Calu3 (cell line): ENCODE measurements around the gene CRIP2. TPM values are rescaled to one million over a fixed set of nuclear protein-coding genes. Genes with fewer than 3 reads are reported as not detected.

Source experiments
- BruUV-seq: library from RNA; stranded (reverse); fragments of 400-500 nt; replicated peaks from 2 replicates; lab custom pipeline; 2021; lab: Mats Ljungman, UMichigan
- CTCF ChIA-PET: fragments of 300-600 bp; sonication (Branson Sonifier 250); formaldehyde crosslinking; loops from one replicate; lab custom pipeline; 2022; ENCODE audit warnings: antibody characterized with exemption; lab: Charles Lee
- DNase-seq: peaks from one replicate; pipeline ENCODE4 v3.0.0; 2022
- H3K27ac Mint-ChIP-seq: one replicate; pipeline ENCODE4 v1.8.0; 2022; ENCODE audit warnings: mixed read lengths; ENCODE audit not compliant: unreplicated experiment
- H3K27me3 Mint-ChIP-seq: one replicate; pipeline ENCODE4 v1.8.0; 2022; ENCODE audit warnings: mixed read lengths; ENCODE audit not compliant: unreplicated experiment
- H3K36me3 Mint-ChIP-seq: one replicate; pipeline ENCODE4 v1.8.0; 2022; ENCODE audit warnings: mild to moderate bottlenecking, moderate library complexity, mixed read lengths; ENCODE audit not compliant: insufficient read depth, unreplicated experiment
- H3K4me1 Mint-ChIP-seq: one replicate; pipeline ENCODE4 v1.8.0; 2022; ENCODE audit warnings: mild to moderate bottlenecking, low read depth, mixed read lengths; ENCODE audit not compliant: unreplicated experiment
- H3K4me3 Mint-ChIP-seq: one replicate; pipeline ENCODE4 v1.8.0; 2022; ENCODE audit warnings: mild to moderate bottlenecking, low read depth, moderate library complexity, mixed read lengths; ENCODE audit not compliant: unreplicated experiment
- H3K9me3 Mint-ChIP-seq: one replicate; pipeline ENCODE4 v1.8.0; 2022; ENCODE audit warnings: low read depth, mixed read lengths; ENCODE audit not compliant: unreplicated experiment
- CTCF ChIP-seq: fragments of 200-600 bp; IDR thresholded peaks from one replicate; pipeline ENCODE4 v1.8.0; 2022; ENCODE audit warnings: antibody characterized with exemption; ENCODE audit not compliant: unreplicated experiment
- intact Hi-C: fragments of 100-400 bp; cut with micrococcal nuclease; formaldehyde crosslinking; loops from one replicate; pipeline ENCODE4 v1.10.0; 2022; ENCODE audit not compliant: unreplicated experiment
- total RNA-seq: library from RNA; stranded (reverse); gene quantifications from 2 replicates; pipeline ENCODE4 v1.2.3, GENCODE V29; 2022

CRIP2 gene
- total RNA-seq, 1 experiment from 2014 or later: 70.1 TPM

GRCh38 chr14:105486163-105486973 is 11.7 kb downstream of the CRIP2 start, which contains the start of gene CRIP1:
Gene CRIP1 (plus strand): TSS chr14:105486886. CDS start chr14:105487260, 374 bp downstream.
- Mint-ChIP-seq H3K27ac (no peak within 1 kb of the TSS), H3K4me1 (peaks cover 23% of the 10 kb centered on the region), H3K4me3 (peak within 1 kb of the TSS; percentile 44), H3K27me3 (no peaks in the 10 kb centered on the region), H3K9me3 (no peaks in the 10 kb centered on the region), H3K36me3 (peaks cover 42% of the 10 kb centered on the region)
- TF ChIP-seq CTCF: no peak
- CTCF ChIA-PET: no interaction called here
- no peak for DNase-seq
- intact Hi-C loops: no loop called here
- BruUV-seq: no TSS peak

DNA sequence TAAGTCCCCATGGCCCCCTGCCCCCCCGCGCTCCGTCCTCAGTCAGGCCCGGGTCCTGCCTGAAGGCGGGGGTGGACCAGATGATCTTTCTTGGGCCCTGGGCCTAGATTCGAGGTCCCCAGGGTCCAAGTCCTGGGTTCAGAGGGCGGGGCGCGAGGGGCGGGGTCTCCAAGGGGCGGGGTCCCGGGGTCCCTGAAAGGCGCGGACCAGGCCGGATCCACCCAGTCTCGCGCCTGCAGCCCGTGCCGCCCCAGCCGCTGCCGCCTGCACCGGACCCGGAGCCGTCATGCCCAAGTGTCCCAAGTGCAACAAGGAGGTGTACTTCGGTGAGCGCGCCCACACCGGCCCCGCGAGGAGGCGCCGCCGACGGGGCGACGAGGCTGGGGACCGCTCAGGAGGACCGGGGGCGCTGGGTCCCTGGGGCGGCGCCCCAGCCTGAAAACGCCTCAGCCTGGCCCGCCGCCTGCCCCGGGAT is 12.4 kb downstream of the CRIP2 start:
- no peak overlapping the region for H3K27ac Mint-ChIP-seq
- peaks cover 42% of the 10 kb centered on the region for H3K36me3 Mint-ChIP-seq
- no peaks in the 10 kb centered on the region for H3K27me3 Mint-ChIP-seq
- H3K9me3 Mint-ChIP-seq: no peaks in the 10 kb centered on the region
- TF ChIP-seq CTCF: no peak
- DNase-seq: no peak
- intact Hi-C loops: no loop called here
- H3K4me3 Mint-ChIP-seq: peak overlapping the region; percentile 34
- no TSS peak for BruUV-seq
- CTCF ChIA-PET: no interaction called here
- H3K4me1 Mint-ChIP-seq: peaks cover 25% of the 10 kb centered on the region

- H3K27me3 Mint-ChIP-seq: no peaks in the 10 kb centered on the region
- peak overlapping the region; percentile 34 for H3K4me3 Mint-ChIP-seq
- no peaks in the 10 kb centered on the region for H3K9me3 Mint-ChIP-seq
- intact Hi-C loops: no loop called here
- H3K4me1 Mint-ChIP-seq: peaks cover 22% of the 10 kb centered on the region
- no peak for TF ChIP-seq CTCF
- H3K36me3 Mint-ChIP-seq: peaks cover 39% of the 10 kb centered on the region
- no peak for DNase-seq
- BruUV-seq: no TSS peak
- H3K27ac Mint-ChIP-seq: no peak overlapping the region
- CTCF ChIA-PET: no interaction called here
Observed at GRCh38 chr14:105487449-105487985, 12.9 kb downstream of the CRIP2 start.

- no peaks in the 10 kb centered on the region for H3K27me3 Mint-ChIP-seq
- H3K27ac Mint-ChIP-seq: no peak overlapping the region
- BruUV-seq: no TSS peak
- peaks cover 36% of the 10 kb centered on the region for H3K36me3 Mint-ChIP-seq
- DNase-seq: no peak
- H3K9me3 Mint-ChIP-seq: no peaks in the 10 kb centered on the region
- peak overlapping the region; percentile 34 for H3K4me3 Mint-ChIP-seq
- CTCF ChIA-PET: interaction anchor here (3.6 kb wide), 1 partner anchor 7 kb away, joined by 43 read pairs; no protein-coding TSS in a partner anchor
- intact Hi-C loops: no loop called here
- no peak for TF ChIP-seq CTCF
- H3K4me1 Mint-ChIP-seq: peaks cover 19% of the 10 kb centered on the region
Observed at GRCh38 chr14:105487986-105488777, 13.6 kb downstream of the CRIP2 start.
